Nucleus accumbens (tissue), 56 donors: ENCODE measurements around the gene ZNF70.
"Not testable (repeated sequence)": the region's sequence is repeated elsewhere in the genome, so short reads cannot be mapped to it uniquely, and the experiment has no call there.

Experiments
- DNase-seq, 56 donors: peaks; one replicate each; lab custom pipeline; 2025; lab: John Stamatoyannopoulos, UW

The ZNF70 gene

DNA sequence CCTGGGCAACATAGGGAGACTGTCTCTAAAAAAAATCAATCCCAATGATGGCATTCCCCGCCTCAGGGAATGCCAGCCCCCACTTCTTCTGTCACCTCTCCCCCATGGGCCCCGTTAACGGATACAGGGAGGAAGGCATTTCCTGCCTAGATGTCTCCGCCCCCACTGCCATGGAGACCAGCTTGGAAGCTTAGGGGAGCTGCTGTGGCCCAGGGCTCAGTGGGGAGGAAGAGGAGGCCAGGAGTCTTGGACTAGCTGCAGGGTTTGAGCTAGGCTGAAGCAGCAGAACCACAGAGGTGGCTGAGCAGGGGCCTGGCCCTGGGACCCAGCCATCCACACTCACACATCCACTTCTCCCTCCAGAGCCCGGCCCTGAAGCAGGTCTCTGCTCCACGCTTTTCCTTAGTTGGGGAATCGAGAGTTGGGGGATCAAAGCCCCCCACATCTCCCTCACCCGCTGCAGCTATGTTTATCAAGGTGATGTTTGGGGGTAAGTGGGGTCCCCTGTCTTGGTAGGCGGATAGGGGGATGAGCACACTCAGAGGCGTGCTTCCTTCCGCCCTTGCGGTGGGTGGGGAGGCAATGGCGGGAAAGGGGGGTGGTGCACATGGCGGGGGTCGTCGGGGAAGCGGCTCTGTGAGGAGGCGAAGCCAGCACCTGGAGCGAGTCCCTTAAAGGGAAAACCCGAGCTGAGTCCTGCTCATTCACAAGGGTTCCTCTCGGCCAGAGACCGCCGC is 12.1 kb upstream of the ZNF70 start, which contains the start of gene C22orf15:
Gene C22orf15 (plus strand): TSS at position 149 of the 737 bp plus-strand sequence. CDS start 317 bp downstream, at position 466.
- peak in 6 of 56 donors; percentile 10 to 39 (median 23) for DNase-seq

DNA sequence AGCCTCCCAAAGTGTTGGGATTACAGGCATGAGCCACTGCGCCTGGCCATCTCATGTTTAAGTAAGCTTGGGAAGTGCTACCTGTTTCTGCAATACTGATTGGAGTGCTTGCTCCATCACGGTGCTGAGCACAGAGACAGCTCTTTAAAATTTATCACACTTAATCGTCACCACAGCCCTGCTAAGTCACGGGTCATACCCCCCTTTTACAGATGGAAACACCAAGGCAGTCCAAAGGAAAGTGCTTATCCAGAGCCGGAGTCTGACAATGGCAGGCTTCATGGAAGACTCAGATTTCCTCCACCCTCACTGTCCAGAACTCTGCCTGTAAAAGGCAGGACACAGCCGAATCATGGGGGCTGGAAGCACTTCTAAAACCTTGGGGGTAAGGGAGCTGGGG is 9.1 kb upstream of the ZNF70 start:
- DNase-seq: no peak

DNA sequence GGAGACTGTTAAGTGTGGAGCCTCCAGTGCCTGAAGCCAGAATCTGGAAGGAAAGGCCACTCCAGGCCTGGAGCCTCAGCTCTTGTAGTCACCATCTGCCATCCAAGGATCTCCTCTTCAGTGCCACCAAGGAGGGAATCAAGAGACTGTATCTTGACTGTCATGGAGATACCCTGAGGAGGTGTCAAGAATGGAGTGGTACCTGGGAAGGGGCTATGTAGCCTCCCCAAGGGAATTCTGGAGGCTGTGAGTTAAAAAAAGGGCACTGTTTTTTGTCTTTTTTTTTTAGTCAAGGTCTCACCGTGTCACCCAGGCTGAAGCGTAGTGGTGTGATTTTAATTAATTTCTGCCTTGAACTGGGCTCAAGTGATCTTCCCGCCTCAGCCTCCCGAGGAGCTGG is 8.7 kb upstream of the ZNF70 start:
- no peak for DNase-seq

DNA sequence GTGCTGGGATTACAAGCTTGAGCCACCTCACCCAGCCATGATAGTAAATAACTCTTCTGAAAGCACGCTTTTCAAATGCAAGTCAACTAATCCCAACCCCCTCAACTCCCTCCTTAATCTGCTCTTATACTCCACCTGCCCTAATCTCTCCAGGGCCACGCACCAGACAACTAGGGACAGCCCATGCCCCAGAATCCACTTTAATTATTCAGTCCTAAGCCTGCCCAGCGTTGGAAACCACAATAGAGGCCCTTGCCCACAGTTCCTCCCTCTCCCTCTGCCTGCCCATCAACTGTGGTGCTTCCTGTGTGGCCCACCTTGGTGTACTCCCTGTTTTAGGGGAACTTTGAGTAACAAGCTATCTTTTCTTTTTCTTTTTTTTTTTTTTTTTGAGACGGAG is 6.0 kb upstream of the ZNF70 start:
- no peak for DNase-seq

DNA sequence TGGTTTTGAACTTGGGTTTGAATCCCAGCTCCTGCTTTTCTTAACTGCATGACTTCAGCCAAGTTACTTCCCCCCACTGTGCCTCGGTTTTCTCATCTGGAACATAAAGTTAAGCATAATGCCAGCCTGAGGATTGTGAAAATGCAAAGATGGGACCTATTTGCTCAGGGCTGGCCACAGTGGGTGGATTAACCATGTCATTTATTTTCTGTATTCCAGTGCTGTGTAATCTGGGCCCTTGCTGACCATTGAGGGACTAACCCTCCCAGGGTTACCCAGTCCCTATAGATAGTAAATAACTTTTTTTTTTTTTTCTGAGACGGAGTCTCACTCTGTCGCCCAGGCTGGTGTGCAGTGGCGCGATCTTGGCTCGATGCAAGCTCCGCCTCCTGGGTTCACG is 4.8 kb upstream of the ZNF70 start:
- no peak for DNase-seq

DNA sequence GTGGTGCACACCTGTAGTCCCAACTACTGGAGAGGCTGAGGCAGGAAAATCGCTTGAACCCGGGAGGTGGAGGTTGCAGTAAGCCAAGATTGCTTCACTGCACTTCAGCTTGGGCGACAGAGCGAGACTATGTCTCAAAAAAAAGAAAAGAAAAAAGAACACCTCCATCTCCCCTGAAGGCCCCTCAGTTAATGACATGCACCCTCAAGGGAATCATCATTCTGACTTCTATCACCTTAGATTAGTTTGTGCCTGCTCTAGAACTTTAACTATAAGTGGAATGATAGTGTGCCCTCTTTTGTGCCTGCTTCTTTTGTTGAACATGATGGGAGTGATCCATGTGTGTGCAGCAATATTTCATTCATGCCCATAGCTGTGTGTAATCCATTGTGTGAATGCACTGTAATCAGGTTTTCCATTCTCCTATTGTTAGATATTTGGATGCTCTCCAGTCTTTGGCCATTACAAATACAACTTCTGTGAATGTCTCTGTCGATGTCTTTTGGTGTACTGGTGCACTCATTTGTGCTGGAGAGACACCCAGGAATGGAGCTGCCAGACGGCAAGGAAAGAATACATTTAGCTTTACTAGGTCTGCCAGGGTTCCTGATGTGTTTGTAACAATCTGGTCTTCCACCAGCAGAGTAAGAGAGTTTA is 4.2 kb upstream of the ZNF70 start:
- peak in 2 of 56 donors; percentile 11 to 17 for DNase-seq

DNA sequence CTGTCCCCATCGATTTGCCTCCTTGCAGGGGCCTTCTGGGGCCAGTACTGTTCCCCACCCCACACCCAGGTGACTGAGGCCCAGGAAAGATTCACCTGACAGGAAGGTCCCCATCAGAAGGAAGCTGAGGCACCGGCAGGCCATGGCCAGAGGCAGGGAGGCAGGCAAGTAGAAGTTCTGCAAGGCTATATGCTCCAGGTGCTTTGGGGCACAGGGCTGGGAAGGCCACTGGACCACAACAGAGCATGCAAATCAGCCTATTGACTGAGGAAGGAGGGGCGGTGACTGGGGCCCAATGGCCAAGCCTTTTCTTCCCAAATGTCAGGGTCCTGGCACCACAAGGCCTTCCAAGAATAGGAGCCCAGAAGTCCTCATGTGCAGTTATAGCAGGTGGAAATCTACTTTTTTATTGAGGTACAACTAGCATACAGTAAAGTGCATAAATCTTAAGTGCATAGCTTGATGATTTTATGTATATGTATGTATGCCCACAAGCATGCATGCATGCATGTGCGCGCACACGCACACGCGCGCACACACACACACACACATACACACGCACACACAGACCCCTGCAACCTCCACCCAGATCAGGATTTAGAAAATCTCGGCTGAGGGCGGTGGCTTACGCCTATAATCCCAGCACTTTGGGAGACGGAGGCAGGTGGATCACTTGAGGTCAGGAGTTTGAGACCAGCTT is 3.5 kb upstream of the ZNF70 start, which contains the start of gene VPREB3:
Gene VPREB3 (minus strand): TSS at position 206 of the 700 bp plus-strand sequence. CDS start 62 bp downstream, at position 144.
- DNase-seq: no peak

DNA sequence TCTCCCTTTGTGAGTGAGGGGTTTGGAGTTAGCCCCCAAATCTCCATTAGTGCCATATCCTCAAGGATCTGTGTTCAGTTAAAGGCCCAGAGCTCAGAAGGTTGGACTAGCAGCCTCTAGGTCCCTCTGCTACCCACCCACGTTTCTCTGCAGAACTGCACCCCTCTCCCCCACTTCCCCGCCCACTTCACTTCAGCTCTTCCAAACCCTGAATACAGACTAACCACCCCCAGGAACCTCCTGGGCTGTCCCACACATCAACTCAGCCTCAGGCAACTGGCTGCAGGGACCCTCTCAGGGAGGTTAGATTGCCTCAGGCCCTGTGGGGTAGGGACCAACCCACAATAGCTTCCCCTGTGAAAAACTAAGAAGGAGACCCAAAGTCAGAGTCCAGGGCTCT is 2.5 kb upstream of the ZNF70 start:
- DNase-seq: no peak

DNA sequence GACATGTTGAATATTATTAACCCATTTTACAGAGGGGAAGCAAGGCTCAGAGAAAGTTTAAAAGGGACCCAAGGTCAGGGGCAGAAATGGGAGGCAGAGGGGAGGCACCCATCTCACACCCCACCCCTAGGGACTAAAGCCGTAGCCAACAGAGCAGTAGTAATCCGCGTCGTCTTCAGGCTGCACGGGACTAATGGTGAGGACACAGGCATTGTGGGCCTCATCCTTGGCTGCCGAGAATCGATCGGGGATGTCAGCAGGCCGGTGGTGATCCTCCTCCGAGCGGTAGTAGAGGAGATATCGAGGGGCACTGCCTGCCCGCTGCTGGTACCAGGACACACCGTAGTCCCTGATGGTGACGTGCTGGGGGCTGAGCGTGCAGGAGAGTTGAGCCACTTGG is 1.8 kb upstream of the ZNF70 start:
- no peak for DNase-seq

DNA sequence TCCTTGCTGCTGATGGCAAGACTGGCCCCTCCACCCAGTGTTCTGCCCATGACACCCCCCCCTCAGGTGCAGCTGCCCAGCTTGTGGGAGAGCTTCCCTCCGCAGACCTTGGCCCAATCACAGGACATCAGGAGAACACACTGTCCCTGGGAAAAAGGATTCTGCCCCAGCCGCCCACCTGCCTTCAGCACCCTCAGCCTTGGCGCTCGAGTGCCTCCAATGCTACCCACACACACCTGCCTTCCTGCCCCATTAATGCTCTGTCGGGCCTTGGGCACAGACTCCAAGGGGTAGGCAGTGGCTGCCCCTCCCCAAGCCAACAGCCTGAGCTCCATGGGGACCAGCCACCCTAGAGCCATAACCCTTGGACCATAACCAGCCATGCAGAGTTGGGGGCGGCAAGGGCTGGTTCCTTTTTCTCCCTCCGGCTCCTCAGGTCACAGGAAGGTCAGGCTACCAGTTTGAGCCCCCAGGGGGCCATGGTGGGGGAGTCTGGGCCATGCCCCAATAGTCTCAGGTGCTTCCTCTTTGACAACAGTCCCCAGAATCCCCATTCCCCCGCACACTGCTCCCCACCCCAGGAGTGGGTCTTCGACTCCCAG is 1.3 kb upstream of the ZNF70 start:
- no peak for DNase-seq

DNA sequence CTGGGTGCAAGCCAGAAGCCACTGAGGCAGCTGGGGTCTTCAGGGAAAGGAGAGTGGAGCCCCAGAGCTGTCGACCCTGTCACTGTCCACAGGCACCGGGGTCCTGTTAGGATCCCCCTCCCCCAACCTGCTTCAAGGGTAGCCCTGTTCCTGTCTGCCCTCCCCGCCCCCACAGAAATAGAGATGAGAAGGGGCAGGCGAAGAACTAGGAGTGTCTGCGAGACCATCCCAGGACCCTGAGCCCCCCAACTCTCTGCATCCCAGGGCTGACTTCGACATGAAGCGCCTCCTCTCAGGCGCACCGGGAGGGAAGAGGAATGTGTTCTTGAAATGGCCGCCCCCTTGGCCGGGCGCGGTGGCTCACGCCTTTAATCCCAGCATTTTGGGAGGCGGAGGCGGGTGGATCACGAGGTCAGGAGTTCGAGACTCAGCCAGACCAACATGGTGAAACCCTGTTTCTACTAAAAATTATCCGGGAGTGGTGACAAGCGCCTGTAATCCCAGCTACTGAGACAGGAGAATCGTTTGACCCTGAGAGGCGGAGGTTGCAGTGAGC is 607 bp upstream of the ZNF70 start:
- peak in 2 of 56 donors; percentile 50 to 62 for DNase-seq

DNA sequence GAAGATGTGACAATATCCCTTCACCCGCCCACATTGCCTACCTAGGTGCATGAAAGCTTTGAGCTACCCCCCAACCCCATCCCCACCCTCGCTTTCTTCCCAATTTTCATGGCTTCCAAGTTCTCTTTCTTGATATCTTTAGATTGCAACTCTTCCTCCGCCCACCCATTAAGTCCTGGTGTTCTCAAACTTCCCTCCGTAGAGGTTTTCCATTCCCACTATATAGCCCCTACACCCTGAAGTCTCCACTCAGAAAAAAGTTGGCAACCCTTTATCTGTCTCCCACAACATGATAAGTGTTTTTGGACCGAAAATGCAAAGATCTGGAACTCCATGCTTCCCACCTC is 572 bp downstream of the ZNF70 start:
- no peak for DNase-seq

DNA sequence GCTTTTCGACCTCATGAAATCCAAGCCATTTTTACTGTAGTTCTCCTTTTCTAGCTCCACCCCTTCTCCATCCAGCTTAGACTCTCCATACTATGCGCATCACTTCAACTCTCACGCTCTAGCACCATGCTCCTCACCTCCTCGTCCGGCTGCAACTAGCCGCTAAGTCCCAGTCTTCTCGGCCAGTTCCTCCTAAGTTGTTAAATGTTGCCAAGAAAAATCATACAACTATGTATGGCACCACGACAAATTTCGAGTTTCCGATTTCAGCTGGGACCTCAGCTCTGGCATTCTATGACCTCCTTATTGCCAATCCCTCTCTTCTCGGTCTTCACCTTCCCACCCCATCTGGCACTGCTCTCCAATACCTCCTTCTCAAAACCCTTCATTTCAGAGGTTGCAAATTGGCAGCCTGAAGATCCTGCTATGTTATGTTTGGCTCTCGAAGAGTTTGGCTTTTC is 1.0 kb downstream of the ZNF70 start:
- DNase-seq: no peak

DNA sequence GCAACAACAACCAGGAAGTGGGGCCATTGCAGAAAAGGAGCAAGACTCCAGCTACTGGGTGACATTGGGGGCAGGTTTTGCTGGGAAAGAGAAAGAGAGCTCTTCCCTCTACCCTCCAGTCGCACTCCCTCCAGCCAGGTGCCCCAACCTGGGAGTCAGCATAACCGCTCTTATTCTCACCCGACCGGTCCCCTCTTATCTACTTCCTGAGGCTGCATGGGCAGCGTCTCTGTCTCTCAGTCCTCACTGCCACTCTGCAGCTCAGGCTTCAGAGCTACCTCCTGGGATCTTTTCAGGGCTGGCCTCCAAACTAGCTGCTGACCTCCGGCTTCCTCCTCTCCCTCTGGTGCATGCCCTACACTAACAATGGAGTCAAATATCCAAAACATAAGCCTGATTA is 5.1 kb downstream of the ZNF70 start:
- no peak for DNase-seq

DNA sequence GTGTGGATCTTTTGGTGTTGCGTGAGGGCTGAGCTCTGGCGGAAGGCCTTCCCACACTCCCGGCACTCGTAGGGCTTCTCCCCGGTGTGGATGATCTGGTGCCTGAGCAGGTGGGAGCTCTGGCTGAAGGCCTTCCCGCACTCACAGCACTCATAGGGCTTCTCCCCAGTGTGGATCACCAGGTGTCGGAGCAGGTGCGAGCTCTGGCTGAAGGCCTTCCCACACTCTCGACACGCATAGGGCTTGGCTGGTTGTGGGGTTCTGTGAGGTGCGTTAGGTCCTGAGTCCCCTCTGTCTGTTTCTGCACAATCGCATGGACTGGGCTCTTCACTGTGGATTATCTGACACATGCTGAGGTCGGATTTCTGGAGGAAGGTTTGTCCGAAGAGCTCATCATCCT is 6.4 kb downstream of the ZNF70 start:
- DNase-seq: no peak

DNA sequence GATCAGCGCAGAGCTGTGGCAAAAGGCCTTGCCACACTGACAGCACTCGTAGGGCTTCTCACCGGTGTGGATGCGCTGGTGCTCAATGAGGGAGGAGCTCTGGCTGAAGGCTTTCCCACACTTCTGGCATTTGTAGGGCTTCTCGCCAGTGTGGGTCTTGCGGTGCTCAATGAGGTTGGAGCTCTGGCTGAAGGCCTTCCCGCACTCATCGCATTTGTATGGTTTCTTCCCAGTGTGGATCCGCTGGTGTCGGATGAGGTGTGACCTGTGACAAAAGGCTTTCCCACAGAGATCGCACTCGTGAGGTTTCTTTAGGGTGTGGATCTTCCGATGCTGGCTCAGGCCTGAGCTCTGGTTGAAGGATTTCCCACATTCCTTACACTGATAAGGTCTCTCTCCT is 6.9 kb downstream of the ZNF70 start:
- DNase-seq: no peak

DNA sequence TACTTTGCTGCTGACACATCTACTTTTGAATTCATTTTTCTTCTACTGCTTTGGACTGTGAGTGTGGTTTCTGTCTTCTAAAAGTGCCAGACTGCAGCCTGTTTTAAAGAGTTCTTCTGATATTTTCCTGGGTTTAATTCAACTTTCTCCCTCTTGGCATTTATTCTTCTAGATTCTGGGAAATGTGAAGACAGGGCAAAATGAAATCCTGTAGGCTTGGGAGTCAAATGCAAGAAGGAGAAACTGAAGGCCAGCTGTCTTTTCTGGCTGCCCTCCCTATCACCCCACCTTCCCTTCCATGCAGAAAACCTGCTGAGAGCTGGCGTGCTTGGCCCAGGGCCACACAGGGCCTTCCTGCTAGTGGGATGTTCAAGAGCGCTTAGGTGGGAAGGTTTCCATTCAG is 7.6 kb downstream of the ZNF70 start:
- DNase-seq: no peak

DNA sequence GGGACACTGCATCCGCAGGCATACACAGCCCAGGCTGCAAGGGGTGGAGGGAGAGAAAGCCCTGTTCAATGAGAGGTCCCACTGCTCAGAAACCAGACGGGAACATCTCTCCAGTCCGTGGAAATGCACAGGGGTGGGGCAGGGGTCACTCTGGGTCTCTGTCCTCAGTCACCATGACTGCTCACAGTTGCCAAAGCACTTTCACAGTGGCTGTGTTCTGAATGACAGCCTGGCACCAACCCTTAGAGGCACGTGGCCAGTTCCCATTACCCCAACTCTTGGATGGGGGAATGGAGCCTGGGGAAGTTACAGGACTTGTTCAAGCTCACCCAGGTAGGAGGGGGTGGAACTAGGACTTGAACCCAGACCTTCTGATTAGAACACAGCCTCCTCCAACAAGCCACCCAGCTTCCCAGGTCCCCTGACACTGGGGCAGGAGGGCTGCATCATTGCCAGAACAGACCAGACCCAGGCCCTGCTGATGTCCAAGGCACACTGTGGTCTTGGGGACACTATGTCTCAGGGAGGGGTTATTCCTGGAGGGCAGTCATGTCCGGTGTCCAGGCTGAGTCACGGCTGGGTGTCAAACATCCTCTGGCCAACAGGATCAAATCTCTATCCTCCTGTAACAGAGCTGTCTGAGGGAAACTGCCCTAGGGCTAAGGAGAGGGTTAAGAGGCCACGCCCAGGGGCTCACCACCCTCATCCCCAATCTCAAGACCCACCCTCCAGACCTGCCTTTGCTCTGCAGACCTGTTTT is 8.2 kb downstream of the ZNF70 start:
- peak in 1 of 56 donors; percentile 15 for DNase-seq

DNA sequence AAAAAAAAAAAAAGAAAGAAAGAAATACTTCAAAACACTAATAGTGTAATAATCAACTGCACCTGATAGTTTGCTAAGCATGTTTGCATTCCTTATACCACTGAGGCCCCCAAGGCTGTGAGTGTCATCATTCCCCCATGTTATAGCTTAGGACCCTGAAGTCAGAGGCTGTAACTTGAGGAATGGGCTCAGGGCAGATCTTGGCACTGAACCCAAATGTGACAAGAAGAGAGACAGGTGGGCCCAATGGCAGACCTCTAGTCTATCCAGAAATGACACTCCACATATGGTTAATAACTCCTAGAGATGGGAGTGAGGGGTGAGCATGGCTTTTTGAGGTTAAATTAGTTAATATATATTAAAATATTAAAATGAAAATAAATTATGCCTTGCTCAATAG is 13.2 kb downstream of the ZNF70 start:
- no peak for DNase-seq

DNA sequence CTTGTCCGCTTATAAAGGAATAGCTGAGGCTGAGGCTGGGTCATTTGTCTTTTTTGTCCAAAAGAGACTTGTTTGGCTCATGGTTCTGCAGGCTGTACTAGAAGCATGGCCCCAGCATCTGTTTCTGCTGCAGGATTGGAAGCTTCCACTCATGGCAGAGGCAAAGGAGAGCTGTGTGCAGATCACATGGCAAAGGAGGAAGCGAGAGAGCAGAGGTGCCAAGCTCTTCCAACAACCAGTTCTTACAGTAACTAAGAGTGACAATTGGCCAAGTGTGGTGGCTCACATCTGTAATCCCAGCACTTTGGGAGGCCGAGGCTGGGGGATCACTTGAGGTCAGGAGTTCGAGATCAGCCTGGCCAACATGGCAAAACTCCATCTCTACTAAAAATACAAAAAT is 22.8 kb downstream of the ZNF70 start:
- not testable (repeated sequence) for DNase-seq
